Stimulated activated CD4-positive, alpha-beta T cell treated with anti-CD3 and anti-CD28 coated beads, Interleukin-4, amount 100 ng/mL, for 4 hours (primary cell): ENCODE measurements around the gene SNCAIP.

Experiments used
- DNase-seq, 2 experiments: peaks; one replicate each; pipeline ENCODE4 v3.0.0-alpha.2; 2020

Gene SNCAIP

DNA sequence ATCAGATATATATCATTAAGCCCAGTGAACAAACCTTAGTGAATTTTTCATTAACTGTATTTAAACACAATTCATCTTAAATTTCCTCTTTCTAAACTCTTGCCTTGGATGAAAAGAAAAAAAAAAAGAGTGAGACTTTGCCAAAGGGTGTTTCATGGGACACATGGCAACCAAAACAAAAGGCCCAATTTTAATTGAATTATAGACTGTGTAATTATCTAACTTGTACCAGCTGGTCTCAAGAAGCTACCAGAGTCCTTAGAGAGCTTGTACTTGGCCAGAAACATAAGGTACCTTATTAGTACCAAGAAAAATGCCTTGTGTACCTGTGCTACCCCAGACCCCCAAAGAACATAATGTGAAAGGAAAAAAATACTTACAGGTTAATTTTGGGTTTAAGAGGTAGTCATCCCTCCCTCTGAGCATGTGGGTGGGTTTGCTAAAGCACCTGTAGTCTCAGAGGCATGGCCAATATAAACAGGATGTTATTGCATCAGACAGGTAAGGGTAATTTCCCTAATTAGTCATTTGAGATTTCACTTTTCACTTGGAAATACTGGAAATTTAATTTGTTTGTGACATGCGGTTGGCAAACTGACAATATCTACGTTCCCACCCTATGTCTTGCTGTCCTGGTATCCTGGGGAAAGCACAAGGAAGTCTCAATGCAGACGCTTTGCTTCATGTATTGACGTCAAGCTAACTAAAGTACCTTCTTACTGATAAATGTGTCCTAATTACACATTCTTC is 90.1 kb downstream of the SNCAIP start:
- DNase-seq, result no peak

DNA sequence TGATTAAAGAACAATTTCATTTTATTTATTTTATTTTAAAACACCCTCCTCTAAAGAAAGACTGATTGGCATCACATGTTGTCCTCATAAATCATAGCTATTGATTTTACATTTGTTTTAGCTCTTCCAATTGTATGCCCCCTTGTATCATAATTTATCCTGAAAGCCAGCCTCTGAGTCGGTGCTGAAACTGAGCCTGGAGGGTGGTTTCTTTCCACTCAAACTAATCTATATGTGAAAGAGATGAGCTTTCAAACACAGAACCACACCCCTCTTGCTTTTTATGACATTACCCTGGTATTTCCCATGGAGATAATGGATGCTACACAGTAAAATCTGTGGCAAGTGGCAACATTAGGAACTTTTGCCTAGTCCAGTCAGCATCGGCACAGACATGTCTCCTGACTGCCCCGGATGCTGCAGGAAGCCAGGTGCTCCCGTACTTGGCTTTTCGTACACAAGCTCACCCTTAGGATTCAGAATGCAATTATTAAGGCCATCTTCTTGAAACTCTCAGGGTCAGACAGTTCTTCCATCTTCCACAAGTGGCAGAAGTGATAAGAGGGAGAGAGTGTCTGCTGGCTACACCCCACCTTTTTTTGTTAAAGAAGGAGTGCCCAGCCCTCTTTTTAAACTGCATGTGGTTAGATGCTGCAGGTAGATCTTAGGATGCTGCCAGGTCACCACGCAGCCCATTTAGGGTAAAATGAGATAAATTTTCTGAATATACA is 91.1 kb downstream of the SNCAIP start:
- no peak for DNase-seq

DNA sequence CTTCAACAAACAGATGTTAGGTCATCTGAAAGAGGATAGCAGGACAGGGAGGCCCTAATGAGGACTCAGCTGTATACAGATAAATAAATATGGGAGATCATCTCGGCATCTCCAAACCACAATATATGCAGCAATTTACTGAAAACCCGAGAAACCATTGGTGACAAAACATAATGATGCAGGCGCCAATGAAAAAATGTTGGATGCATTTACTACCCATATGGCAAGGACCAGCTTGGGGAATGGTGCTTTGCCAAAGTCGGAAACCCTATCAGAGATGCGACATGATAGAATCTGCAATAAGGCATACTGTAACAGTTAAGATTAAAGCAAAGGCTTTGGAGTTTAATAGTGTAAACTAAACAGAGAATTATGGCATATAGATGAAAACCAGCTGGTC is 92.0 kb downstream of the SNCAIP start:
- DNase-seq, result no peak

DNA sequence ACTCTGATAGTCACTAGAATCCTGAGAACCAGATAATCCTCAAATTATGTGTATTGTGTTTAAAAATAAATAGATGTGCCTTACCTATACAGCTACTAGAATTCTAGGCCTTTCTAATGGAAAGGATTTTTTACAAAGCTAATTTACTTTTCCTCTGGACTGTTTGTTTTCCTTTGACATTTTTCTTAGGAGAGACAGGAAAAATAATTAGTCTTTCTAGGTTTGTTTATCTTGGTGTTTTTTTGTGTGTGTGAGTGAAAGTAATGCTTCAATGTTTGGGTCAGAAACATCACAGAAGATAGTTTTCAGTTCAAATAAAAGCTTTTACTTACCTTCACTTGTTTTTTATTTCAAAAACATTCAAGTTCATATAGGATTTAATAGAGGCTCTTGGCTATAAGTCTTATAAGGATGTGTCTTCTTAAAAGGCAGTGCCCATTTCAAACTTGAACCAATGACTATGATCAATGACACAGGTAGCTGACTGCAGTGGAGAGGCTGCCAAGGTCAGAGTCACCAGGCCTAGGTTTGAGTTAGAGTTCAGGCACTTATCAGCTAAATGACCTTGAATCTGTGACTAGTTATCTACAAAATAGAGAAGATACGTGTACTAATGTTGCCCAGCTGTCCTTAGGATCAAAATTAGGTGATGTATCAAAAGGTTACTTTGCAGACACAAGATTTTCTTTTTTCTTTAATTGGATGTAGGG is 92.8 kb downstream of the SNCAIP start:
- no peak for DNase-seq

DNA sequence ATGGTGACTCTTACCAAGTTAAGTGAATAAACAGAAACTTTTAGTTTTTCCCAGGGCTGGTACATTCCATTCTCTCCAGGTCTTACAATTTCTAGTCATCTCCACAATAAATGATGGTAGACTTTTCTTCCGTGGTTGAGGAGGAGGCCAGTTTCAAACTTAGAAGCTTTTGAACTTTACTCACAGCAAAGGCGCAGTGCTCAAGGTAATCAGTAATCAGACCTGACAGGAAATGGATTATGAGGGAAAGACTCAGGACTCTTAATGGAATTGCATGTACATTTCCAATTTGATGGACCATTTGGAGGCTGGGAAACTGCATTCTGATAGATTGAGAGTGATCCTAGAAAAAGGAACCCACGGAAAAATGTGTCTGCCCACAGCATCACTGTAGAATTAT is 93.7 kb downstream of the SNCAIP start:
- no peak for DNase-seq

DNA sequence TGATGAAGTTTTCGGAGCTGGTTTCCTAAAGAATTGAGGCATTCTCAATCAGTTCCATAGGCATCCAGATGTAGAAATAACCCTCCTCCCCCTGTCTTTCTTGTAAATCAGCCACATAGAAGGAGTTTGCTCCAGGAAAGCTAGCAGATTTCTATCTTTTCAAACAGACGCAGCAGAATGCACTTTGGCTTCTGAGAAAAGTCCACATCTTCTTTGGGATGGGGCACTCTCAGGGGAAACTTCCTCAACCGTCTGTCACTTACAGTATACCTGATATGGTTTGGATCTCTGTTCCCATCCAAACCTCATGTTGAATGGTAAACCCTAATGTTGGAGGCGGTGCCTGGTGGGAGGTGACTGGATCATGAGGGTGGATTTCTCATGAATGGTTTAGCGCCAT is 94.1 kb downstream of the SNCAIP start:
- DNase-seq, result no peak

DNA sequence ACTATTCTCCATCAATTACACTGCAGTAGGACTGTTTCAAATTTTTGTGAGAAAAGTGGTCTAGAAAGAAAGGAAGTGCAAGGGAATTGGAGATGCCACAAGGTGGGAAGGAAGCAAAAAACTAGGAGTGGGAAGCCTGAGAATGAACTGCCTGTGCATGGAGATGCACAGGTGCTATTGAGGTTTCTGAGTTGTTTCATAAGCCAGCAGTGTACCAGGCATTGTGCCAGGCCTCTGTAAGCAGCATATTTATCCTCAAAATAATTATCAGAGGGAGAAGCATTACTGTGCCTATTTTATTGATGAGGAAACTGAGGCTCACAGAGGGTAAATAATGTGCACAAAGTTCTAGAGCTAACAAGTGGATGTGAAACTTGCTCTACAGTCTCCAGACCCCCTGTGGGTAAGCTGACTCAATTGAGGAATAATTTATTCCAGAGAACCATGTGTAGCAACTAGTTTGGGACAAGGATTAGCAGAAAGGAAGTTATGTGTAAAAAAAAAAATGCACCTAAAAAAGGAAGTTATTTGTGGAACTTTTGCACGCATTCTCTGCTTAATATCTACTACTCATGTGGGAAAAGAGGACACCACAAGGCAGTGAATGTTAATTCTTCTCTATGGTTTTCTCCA is 96.7 kb downstream of the SNCAIP start:
- no peak for DNase-seq

DNA sequence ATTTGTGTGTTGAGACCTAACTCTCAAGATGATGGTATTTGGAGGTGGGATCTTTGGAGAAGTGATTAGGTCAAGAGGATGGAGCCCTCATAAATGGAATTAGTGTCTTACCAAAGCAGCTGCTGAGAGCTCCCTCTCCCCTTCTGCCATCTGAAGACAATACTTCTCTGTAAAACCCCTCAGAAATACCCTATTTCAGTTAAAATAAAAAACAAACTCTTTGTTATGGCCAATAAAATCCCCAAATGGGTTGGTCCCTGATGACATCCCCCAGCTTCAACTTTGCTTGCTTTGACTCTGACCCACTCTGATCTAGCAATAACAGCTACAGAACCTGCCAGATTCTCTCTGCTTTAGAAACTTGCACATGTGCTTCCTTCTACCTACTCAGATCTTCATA is 100.9 kb downstream of the SNCAIP start:
- DNase-seq, result no peak

DNA sequence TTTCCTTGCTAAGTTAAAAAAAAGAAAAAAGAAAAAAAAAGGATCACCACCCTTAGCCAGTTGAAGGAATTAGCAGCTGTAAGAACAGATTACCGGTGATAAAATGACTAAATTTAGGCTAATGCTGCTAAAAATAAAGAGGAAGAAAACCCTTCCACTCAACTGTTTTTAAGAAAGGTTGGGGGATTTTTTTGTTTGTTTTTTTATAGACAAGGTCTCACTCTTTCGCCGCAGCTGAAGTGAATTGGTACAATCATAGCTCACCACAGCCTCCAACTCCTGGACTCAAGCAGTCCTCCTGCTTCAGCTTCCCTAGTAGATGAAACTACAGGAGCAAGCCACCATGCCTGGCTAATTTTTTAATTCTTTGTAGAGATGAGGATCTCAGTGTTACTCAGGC is 101.7 kb downstream of the SNCAIP start:
- no peak for DNase-seq

DNA sequence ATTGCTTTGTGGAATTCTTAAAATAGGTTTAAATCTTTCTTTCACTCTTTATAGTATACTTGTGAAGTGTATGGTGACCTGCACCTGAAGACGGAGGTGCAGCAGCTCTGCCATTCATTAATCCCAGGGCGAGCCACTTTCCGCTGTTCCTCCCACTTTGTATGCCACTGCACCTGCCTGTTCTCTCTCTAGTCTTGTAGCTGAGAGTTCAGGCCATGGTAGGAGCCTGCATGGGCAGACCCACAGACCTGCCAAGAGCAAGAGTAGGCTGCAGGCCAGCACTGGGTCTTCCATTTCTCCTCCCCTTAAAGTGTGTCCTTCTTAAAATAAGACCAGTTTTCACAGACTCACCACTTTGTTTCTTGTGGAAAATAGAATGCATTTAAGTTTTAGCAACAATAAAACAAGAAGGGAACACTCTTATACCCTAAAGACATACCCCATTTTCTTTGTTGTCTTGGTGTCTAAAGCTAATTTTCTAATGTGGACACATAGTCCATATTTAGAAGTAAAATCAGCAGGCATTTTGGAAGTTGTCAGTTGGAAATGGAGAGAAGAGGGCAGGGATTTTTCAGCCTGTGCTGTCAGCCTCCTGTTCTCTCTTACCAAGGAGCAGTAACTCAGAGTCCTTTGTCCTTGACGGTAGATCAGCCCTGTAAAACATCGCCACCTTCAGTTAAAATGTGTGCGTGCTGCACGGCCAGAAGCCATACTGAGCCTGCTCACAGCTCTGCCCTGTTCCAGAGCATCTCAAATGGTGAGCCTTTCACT is 103.2 kb downstream of the SNCAIP start:
- no peak for DNase-seq

DNA sequence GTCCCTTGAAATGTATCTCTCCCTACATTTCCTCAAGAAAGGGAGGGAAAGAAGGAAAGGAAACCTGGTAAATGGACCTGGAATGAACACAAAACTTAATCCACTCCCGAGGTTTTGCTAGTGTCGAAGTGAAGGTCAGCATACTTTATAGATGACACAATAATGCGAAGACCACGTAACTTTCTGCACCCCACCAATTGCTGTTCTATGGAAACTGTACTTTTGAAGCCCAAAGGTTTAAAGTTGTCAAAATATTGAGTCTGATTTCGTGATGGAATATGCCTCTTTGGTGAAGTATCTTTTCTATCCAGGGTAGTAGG is 103.7 kb downstream of the SNCAIP start:
- no peak for DNase-seq

DNA sequence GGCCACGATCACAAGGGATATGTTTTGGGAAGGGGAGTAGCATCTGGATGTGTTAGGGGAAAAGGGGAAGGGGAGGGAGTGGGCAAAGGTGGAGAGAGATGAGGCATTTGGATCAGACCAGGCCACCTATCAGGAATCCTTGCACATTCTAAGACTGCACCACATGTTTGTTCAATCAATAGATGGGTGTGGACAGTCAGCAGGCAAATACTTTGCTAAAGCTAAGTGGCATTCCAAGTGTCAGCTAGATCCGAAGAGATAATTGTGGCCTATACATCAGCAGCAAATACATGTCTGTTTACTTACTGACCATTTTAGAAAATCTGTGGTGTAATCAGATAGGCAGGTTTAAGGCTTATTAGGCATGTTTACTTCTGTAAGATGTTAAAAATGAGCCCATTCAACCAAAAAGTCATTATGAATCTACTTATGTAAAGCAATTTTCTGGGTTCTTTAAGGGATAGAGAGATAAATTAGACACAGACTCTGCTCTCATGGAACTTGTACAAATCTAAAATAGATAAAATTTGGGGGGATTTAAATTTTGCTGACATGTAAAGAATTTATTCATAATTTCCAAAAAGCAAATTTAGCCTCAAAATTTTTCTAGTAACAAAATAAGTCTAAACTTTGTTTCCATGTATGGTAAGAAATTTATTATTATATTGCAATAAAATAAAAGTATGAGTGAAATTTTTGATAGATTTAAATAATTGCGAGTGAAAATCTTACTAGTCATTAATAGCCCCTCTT is 107.3 kb downstream of the SNCAIP start:
- no peak for DNase-seq

DNA sequence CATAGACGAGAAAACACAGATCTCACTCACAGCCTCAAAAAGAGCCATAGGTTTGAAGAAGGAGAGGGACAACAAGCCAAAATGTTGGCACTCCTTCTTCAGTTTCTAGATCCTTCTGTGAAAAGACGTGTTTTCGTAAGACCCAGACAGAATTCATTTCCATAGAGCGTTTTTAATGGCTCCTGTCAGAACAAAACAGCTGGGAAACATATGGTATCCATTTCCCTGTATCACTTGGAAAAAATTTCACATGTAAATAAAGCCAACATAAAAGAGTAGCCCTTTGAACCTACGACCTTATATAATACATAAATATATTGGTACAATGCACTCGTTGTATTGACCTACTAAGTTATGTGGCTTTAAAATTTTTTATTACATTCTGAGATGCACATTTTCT is 108.1 kb downstream of the SNCAIP start:
- no peak for DNase-seq

DNA sequence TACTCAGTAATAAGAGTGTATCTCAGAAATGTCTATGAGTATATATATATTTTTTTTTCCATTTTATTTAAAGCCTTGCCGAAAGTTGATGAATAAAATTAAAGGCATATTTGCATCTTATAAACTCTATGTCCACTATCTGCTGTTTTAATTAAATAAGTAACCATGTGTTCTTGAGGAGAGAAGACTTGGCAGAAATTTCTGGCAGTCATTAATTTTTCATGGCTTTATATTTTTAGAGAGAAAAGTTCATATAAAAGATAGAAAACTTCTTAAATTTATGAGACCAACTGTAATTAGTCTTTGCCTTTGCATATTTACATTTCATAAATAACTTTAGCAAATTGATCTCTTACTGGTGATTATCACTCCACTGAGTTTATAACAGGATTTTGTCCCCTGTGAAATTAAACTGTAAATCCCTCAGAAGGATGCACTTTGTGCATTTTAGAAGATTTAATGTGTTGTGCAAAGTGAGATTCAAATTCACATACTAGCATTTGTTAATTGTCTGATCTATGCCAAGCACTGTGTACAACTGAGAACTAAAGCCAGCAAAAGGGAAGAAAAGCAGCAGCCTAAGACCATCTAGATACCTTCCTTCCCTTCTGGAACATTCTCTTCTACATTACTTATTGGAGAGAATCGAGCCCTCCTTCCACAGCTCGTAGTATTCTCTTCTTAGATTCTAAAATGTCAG is 108.7 kb downstream of the SNCAIP start:
- no peak for DNase-seq

DNA sequence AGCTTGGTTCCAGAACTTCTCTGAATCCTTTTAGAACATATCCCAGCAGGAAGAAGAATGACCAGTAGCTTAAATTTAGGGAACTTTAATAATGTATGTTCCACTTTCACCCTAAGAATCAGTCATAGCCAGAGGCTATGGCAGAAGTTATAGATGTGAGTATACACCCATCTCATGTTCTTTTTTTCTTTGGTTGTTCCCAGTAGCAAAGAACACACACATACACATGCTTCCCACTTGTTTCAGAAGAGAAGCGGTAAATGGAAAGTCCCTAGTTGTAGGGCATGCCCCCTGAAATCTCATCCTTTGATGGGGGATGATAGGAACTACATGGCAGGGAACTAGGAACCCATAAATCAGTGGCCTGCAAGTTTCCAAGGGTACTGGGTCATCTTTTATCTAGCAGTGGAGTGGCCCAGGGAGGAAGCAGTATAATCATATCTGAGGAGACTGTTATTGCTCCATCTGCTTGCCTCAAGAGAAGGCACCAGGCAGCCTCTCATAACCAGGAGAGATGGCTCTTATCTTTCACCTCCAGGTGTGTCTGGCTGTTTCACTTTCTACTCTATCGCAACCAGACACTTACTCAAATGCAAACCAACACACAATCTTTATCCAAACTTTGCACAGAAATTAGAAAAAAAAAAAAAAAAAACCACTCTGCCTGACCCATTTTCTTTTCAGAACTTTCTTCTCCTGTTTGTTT is 109.5 kb downstream of the SNCAIP start:
- DNase-seq, result no peak

DNA sequence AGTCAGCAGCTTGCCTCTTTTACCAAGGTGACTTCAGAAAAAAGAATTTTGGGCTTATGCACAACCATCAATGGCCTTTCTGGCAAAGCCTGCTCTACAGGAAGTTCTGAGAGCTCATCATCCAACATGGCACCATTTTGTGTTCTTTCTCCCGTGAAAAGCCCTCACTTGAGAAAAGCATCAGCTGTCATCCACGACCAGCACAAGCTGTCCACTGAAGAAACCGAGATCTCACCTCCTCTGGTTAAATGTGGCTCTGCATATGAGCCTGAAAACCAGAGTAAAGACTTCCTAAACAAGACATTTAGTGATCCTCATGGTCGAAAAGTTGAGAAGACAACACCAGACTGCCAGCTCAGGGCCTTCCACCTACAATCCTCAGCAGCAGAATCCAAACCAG is 111.2 kb downstream of the SNCAIP start:
- no peak for DNase-seq

DNA sequence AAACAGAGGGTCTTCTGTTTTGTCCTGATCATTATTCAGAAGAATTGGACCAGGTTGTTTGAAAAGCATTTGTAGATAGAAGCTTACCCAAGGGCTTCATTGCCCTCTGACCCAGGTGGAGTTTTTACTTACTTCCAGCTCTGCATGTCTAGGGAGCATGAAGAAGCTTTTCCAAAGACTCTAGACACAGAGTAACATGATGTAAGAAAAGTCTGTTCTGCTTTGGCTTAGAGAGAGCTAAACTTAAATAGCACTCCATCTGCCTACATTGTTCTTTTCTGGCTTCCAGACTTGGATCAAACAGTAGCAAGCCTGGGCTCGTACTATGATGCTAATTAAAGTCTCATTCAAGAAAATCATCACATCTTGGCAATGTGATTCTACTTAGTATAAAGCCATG is 112.1 kb downstream of the SNCAIP start:
- DNase-seq, result no peak

DNA sequence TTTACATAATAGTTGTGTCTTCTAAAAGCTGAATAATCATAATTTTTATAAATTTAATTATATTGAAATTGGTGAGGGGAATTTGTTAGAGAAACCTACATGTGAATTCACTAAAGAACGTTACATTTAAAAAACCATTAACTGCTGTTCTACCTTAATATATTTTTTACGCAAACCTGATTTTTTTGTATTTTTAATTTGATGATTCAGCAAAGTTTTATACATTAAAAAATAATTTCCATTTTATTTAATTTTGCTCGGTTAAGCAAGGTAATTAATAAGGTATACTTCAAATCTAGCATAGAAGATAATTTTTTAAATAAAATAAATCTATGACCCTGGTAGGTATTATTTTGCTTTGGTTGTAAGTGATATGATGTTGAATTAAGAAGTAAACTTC is 114.3 kb downstream of the SNCAIP start:
- DNase-seq, result no peak

DNA sequence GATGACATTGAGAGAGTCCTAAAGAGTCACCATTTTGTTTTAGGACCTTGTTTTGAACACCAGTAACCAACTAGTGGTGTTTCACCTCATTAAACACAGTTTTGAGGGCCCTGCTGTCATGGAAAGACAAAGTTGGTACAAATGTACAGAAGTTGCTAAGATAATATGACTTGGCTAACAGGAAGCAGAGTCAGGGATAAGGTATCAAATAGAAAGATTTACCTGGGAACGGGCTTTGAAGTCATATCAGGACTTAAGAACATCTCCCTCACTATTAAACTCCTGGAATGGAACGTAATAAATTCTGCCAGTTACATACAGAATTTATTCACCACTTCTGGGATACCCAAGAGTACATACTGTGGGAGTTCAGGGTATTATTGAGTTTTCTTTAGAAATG is 115.6 kb downstream of the SNCAIP start:
- no peak for DNase-seq

DNA sequence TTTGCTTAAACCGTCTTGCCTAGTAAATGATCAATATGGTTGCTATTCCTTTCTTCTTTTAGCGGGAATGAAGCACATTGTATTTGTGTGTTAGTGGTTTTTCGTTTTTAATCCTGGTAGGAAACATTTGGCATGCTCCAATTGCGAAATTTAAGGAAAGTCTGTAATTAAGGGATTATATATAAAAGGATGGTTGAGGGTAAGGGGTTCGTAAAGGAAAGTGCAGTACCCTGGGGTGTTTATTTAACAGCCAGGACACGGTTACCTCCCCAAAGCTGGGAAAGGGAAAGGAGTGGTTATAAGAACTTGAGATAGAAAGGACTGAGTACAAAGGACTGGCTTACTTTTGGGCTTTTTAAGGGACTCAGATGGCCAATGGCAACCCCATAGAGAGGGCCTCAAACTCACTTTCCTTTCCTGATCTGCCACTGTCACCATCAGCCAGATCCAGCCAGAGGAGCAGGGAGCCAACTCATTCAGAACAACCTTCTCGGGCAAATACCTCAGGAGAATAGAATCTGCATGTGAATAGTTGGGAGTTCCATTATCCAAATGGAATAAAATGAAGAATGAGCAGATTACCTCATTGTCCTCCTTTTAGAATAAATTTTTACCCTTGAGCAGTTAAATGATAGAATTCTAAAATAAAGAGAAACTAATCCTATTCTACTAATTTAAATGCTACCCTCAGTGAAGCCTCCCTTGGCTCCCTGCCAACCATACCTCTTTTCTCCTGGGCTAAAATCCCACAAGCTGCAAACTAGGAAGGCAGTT is 117.7 kb downstream of the SNCAIP start:
- no peak for DNase-seq
